ENCODE results near the gene CGB2. TPM values are rescaled to one million over a fixed set of nuclear protein-coding genes. Genes with fewer than 3 reads are reported as not detected.

CGB2 gene
- total RNA-seq, 2 donors from 2014 or later = 0.57 TPM; not detected in 1

- Histone ChIP-seq H3K36me3 (ENCODE audit: control insufficient read depth, insufficient read depth, low read length) (peaks cover 6% of the 10 kb centered on the region), H3K4me3 (ENCODE audit: low read length) (no peak overlapping the region), H3K27ac (ENCODE audit: low read depth, low read length) (no peak overlapping the region), H3K4me1 (ENCODE audit: control insufficient read depth, insufficient read depth, low read length) (no peaks in the 10 kb centered on the region), H3K27me3 (ENCODE audit: control insufficient read depth, insufficient read depth, low read length, poor library complexity, severe bottlenecking) (peaks cover 12% of the 10 kb centered on the region), H3K9ac (ENCODE audit: extremely low read depth, low read length, poor library complexity, severe bottlenecking) (no peak overlapping the region), H3K9me3 (ENCODE audit: control insufficient read depth, low read length) (no peaks in the 10 kb centered on the region)
- Mint-ChIP-seq H3K27me3 (ENCODE audit: insufficient read depth) (peaks cover 45% of the 10 kb centered on the region), H3K9me3 (no peaks in the 10 kb centered on the region), H3K4me3 (peak overlapping the region; percentile 46), H3K4me1 (peaks cover 7% of the 10 kb centered on the region), H3K36me3 (ENCODE audit: low read depth) (peaks cover 13% of the 10 kb centered on the region), H3K27ac (peak overlapping the region; percentile 69)
- TF ChIP-seq CTCF (conservative IDR thresholded peaks at IDR 0.05) = peak; percentile 58
- peak; percentile 94 for DNase-seq
- WGBS, 2 experiments (ENCODE audit: insufficient coverage in 1 of 2, insufficient read length in 1 of 2) = 84 to 92% methylated on average over 19 to 41 of the region's 41 CpGs
Observed at GRCh38 chr19:49019242-49019932, 12.3 kb upstream of the CGB2 start.

DNA sequence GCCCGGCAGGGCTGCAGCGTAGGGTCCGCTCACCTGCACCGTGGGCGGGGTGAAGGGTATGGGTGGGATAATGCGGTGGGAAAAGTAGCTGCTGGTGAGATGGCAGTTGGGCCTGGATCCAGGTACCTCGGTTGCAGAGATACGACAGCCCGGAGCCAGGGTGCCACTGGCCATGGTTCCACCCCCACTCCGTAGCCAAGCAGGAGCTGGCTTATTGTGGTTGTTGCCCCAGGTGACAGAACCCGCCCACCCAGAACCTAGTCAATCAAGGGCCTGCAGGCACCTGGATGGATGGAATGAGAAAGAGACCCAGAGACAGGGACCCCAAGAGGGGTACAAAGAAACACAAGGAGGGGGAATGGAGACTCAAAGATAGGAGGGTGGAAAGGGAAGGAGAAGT is 11.3 kb upstream of the CGB2 start:
- Mint-ChIP-seq H3K36me3 (ENCODE audit: low read depth) (peaks cover 7% of the 10 kb centered on the region), H3K27ac (no peak overlapping the region), H3K9me3 (no peaks in the 10 kb centered on the region), H3K27me3 (ENCODE audit: insufficient read depth) (peaks cover 47% of the 10 kb centered on the region), H3K4me1 (peaks cover 7% of the 10 kb centered on the region), H3K4me3 (no peak overlapping the region)
- H3K9ac ChIP-seq (ENCODE audit: extremely low read depth, low read length, poor library complexity, severe bottlenecking) = no peak overlapping the region
- H3K4me1 ChIP-seq (ENCODE audit: control insufficient read depth, insufficient read depth, low read length) = no peaks in the 10 kb centered on the region
- no peaks in the 10 kb centered on the region for H3K36me3 ChIP-seq (ENCODE audit: control insufficient read depth, insufficient read depth, low read length)
- no peak overlapping the region for H3K27ac ChIP-seq (ENCODE audit: low read depth, low read length)
- no peak for TF ChIP-seq CTCF (conservative IDR thresholded peaks at IDR 0.05)
- peak; percentile 83 for DNase-seq
- 90 to 94% methylated on average over 4 to 11 of the region's 11 CpGs for WGBS, 2 experiments (ENCODE audit: insufficient coverage in 1 of 2, insufficient read length in 1 of 2)
- H3K27me3 ChIP-seq (ENCODE audit: control insufficient read depth, insufficient read depth, low read length, poor library complexity, severe bottlenecking) = peaks cover 12% of the 10 kb centered on the region
- no peaks in the 10 kb centered on the region for H3K9me3 ChIP-seq (ENCODE audit: control insufficient read depth, low read length)
- H3K4me3 ChIP-seq (ENCODE audit: low read length) = no peak overlapping the region

GRCh38 chr19:49020931-49021895 is 10.5 kb upstream of the CGB2 start:
- Histone ChIP-seq H3K4me3 (ENCODE audit: low read length) (no peak overlapping the region), H3K9ac (ENCODE audit: extremely low read depth, low read length, poor library complexity, severe bottlenecking) (no peak overlapping the region), H3K4me1 (ENCODE audit: control insufficient read depth, insufficient read depth, low read length) (no peaks in the 10 kb centered on the region), H3K27ac (ENCODE audit: low read depth, low read length) (no peak overlapping the region), H3K27me3 (ENCODE audit: control insufficient read depth, insufficient read depth, low read length, poor library complexity, severe bottlenecking) (peaks cover 12% of the 10 kb centered on the region), H3K36me3 (ENCODE audit: control insufficient read depth, insufficient read depth, low read length) (no peaks in the 10 kb centered on the region), H3K9me3 (ENCODE audit: control insufficient read depth, low read length) (no peaks in the 10 kb centered on the region)
- no peak for TF ChIP-seq CTCF (conservative IDR thresholded peaks at IDR 0.05)
- Mint-ChIP-seq H3K27ac (no peak overlapping the region), H3K4me3 (no peak overlapping the region), H3K36me3 (ENCODE audit: low read depth) (no peaks in the 10 kb centered on the region), H3K4me1 (peaks cover 7% of the 10 kb centered on the region), H3K9me3 (no peaks in the 10 kb centered on the region), H3K27me3 (ENCODE audit: insufficient read depth) (peaks cover 49% of the 10 kb centered on the region)
- DNase-seq = no peak
- 77% methylated on average over 13 to 16 of the region's 16 CpGs for WGBS, 2 experiments (ENCODE audit: insufficient coverage in 1 of 2, insufficient read length in 1 of 2)
